ENCODE data around the gene ABCA4.
"Not testable (repeated sequence)": the region's sequence is repeated elsewhere in the genome, so short reads cannot be mapped to it uniquely, and the experiment has no call there.

The ABCA4 gene

GRCh38 chr1:93961443-93961842 lies 159.5 kb downstream of the ABCA4 start:
- Histone ChIP-seq H3K4me2 (no peak overlapping the region), H3K36me3 (no peaks in the 10 kb centered on the region), H3K9ac (no peak overlapping the region), H3K27me3 (no peaks in the 10 kb centered on the region), H3K4me1 (peaks cover 5% of the 10 kb centered on the region; the same call in 1 of the 2 replicates), H3K27ac (no peak overlapping the region), H3K4me3 (no peak overlapping the region), H4K20me1 (no peaks in the 10 kb centered on the region), H3K9me3 (peaks cover 14% of the 10 kb centered on the region)
- TF ChIP-seq Cebpa-rat (IDR thresholded peaks at IDR 0.05): no peak

GRCh38 chr1:93960641-93961147 lies 160.3 kb downstream of the ABCA4 start:
- no peak overlapping the region for H3K27ac ChIP-seq
- H3K4me1 ChIP-seq: peaks cover 5% of the 10 kb centered on the region; the same call in 1 of the 2 replicates
- no peak for TF ChIP-seq Cebpa-rat (IDR thresholded peaks at IDR 0.05)

GRCh38 chr1:93959413-93959812 lies 161.5 kb downstream of the ABCA4 start:
- H3K9me3 ChIP-seq: peaks cover 34% of the 10 kb centered on the region
- H3K4me2 ChIP-seq: no peak overlapping the region
- H3K27me3 ChIP-seq: no peaks in the 10 kb centered on the region
- no peak for TF ChIP-seq Cebpa-rat (IDR thresholded peaks at IDR 0.05)
- no peak overlapping the region for H3K27ac ChIP-seq
- no peaks in the 10 kb centered on the region for H3K36me3 ChIP-seq
- H4K20me1 ChIP-seq: no peaks in the 10 kb centered on the region
- no peak overlapping the region for H3K4me3 ChIP-seq
- no peak overlapping the region for H3K9ac ChIP-seq
- H3K4me1 ChIP-seq: peaks cover under 1% of the 10 kb centered on the region; the same call in 1 of the 2 replicates

More at GRCh38 chr1:93960641-93961147, 160.3 kb downstream of the ABCA4 start:
- Histone ChIP-seq H3K27me3 (no peaks in the 10 kb centered on the region), H3K4me2 (no peak overlapping the region), H4K20me1 (no peaks in the 10 kb centered on the region), H3K36me3 (no peaks in the 10 kb centered on the region), H3K9me3 (peaks cover 21% of the 10 kb centered on the region), H3K4me3 (no peak overlapping the region), H3K9ac (no peak overlapping the region)

- no peaks in the 10 kb centered on the region for H4K20me1 ChIP-seq
- peaks cover 36% of the 10 kb centered on the region for H3K9me3 ChIP-seq
- H3K9ac ChIP-seq: no peak overlapping the region
- no peaks in the 10 kb centered on the region for H3K36me3 ChIP-seq
- H3K4me3 ChIP-seq: no peak overlapping the region
- H3K27ac ChIP-seq: no peak overlapping the region
- H3K4me1 ChIP-seq: no peaks in the 10 kb centered on the region
- H3K4me2 ChIP-seq: no peak overlapping the region
- TF ChIP-seq Cebpa-rat (IDR thresholded peaks at IDR 0.05): no peak
- no peaks in the 10 kb centered on the region for H3K27me3 ChIP-seq
Measured at GRCh38 chr1:93958726-93959100, 162.2 kb downstream of the ABCA4 start.

- H3K4me2 ChIP-seq: no peak overlapping the region
- no peaks in the 10 kb centered on the region for H4K20me1 ChIP-seq
- H3K9ac ChIP-seq: no peak overlapping the region
- H3K27me3 ChIP-seq: no peaks in the 10 kb centered on the region
- H3K4me3 ChIP-seq: no peak overlapping the region
- H3K9me3 ChIP-seq: peaks cover 39% of the 10 kb centered on the region
- no peak for TF ChIP-seq Cebpa-rat (IDR thresholded peaks at IDR 0.05)
- no peak overlapping the region for H3K27ac ChIP-seq
- H3K36me3 ChIP-seq: no peaks in the 10 kb centered on the region
- H3K4me1 ChIP-seq: no peaks in the 10 kb centered on the region
Measured at GRCh38 chr1:93958032-93958725, 162.8 kb downstream of the ABCA4 start.

GRCh38 chr1:93955765-93956164 lies 165.2 kb downstream of the ABCA4 start:
- no peaks in the 10 kb centered on the region for H3K36me3 ChIP-seq
- no peak overlapping the region for H3K4me2 ChIP-seq
- H3K9ac ChIP-seq: no peak overlapping the region
- H3K4me3 ChIP-seq: no peak overlapping the region
- H3K27me3 ChIP-seq: no peaks in the 10 kb centered on the region
- no peaks in the 10 kb centered on the region for H3K4me1 ChIP-seq
- no peak overlapping the region for H3K27ac ChIP-seq
- no peak for TF ChIP-seq Cebpa-rat (IDR thresholded peaks at IDR 0.05)
- H4K20me1 ChIP-seq: no peaks in the 10 kb centered on the region
- H3K9me3 ChIP-seq: peaks cover 54% of the 10 kb centered on the region

GRCh38 chr1:93947002-93947686 lies 173.8 kb downstream of the ABCA4 start:
- H4K20me1 ChIP-seq, H3K4me2 ChIP-seq, H3K9ac ChIP-seq, H3K27me3 ChIP-seq, H3K4me3 ChIP-seq, H3K36me3 ChIP-seq, H3K4me1 ChIP-seq, H3K27ac ChIP-seq: not testable (repeated sequence)
- peaks cover 31% of the 10 kb centered on the region for H3K9me3 ChIP-seq
